Adrenal gland (tissue), 5 donors: Measurements from ENCODE around the gene ABCC3.

ENCODE experiments used
- POLR2A ChIP-seq, 2 donors: fragments of 450-650 bp; IDR thresholded peaks; one replicate each; pipeline ENCODE4 v1.6.1; 2017; ENCODE audit warnings: antibody characterized with exemption in 2 of 2, mild to moderate bottlenecking in 2 of 2, moderate library complexity in 1 of 2
- TF ChIP-seq, protein P1 (sequence below), 6 experiments: fragments of 450-650 bp in 4 of 6; fragments of 200-600 bp in 2 of 6; sonication (generic) in 1 of 6; IDR thresholded peaks; 1 replicate in 5 of 6; 2 replicates in 1 of 6; pipeline versions ENCODE4 v1.5.1 to v1.8.0; 2016 to 2021; ENCODE audit warnings: antibody characterized with exemption in 6 of 6, mild to moderate bottlenecking in 2 of 6, moderate library complexity in 1 of 6
- donor health status: DM: no; HTN: no; CAD: no.

GRCh38 chr17:50656509-50656908, 21.8 kb downstream of the ABCC3 start:
- TF ChIP-seq, protein P1, sequence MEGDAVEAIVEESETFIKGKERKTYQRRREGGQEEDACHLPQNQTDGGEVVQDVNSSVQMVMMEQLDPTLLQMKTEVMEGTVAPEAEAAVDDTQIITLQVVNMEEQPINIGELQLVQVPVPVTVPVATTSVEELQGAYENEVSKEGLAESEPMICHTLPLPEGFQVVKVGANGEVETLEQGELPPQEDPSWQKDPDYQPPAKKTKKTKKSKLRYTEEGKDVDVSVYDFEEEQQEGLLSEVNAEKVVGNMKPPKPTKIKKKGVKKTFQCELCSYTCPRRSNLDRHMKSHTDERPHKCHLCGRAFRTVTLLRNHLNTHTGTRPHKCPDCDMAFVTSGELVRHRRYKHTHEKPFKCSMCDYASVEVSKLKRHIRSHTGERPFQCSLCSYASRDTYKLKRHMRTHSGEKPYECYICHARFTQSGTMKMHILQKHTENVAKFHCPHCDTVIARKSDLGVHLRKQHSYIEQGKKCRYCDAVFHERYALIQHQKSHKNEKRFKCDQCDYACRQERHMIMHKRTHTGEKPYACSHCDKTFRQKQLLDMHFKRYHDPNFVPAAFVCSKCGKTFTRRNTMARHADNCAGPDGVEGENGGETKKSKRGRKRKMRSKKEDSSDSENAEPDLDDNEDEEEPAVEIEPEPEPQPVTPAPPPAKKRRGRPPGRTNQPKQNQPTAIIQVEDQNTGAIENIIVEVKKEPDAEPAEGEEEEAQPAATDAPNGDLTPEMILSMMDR (IDR thresholded peaks at IDR 0.05): no peak
- TF ChIP-seq POLR2A (IDR thresholded peaks at IDR 0.05): no peak
